GM12878 (cell line): Measurements from ENCODE around the gene WFDC12.

Source experiments
- CBX5 ChIP-seq: sonication (generic); IDR thresholded peaks from 2 replicates; pipeline ENCODE4 v1.6.1; 2016; ENCODE audit warnings: low read depth, moderate library complexity, mild to moderate bottlenecking, inconsistent platforms
- CHD2 ChIP-seq: IDR thresholded peaks from 2 replicates; pipeline ENCODE4 v1.6.1; 2011; ENCODE audit warnings: low read depth, low read length, improper control_type of control experiment, borderline replicate concordance
- POLR2AphosphoS5 ChIP-seq: IDR thresholded peaks from 2 replicates; pipeline ENCODE4 v1.6.1; 2011; ENCODE audit warnings: mild to moderate bottlenecking, low read length, inconsistent platforms
- RBBP5 ChIP-seq: fragments of 200-600 bp; sonication (generic); conservative IDR thresholded peaks from 2 replicates; pipeline ENCODE4 v1.6.1; 2016
- RCOR1 ChIP-seq: conservative IDR thresholded peaks from 2 replicates; pipeline ENCODE4 v1.6.1; 2012; ENCODE audit warnings: low read depth, low read length, improper control_type of control experiment
- RFX5 ChIP-seq: IDR thresholded peaks from 2 replicates; pipeline ENCODE4 v1.6.1; 2011; ENCODE audit warnings: low read depth, low read length, improper control_type of control experiment
- SIN3A ChIP-seq: IDR thresholded peaks from 2 replicates; pipeline ENCODE4 v1.6.1; 2012; ENCODE audit warnings: low read depth, low read length, improper control_type of control experiment
- SIX5 ChIP-seq: IDR thresholded peaks from 2 replicates; pipeline ENCODE4 v1.6.1; 2011; ENCODE audit warnings: mild to moderate bottlenecking, low read depth, low read length, moderate library complexity; ENCODE audit not compliant: severe bottlenecking
- TBL1XR1 ChIP-seq: IDR thresholded peaks from 2 replicates; pipeline ENCODE4 v1.6.1; 2012; ENCODE audit warnings: low read depth, low read length, improper control_type of control experiment
- ZNF274 ChIP-seq: IDR thresholded peaks from one replicate; pipeline ENCODE4 v1.8.0; 2011; ENCODE audit not compliant: insufficient read length, insufficient read depth
- TF ChIP-seq, protein P1 (sequence below): fragments of 450-650 bp; IDR thresholded peaks from 2 replicates; pipeline ENCODE4 v1.6.1; 2014; ENCODE audit warnings: mild to moderate bottlenecking
- TF ChIP-seq, protein P2 (sequence below), 3 experiments: IDR thresholded peaks in 2 of 3; conservative IDR thresholded peaks in 1 of 3; 2 replicates each; pipeline ENCODE4 v1.5.1; 2011; ENCODE audit warnings: low read depth in 3 of 3, low read length in 3 of 3, mild to moderate bottlenecking in 3 of 3, control low read depth in 2 of 3, moderate library complexity in 2 of 3, inconsistent platforms in 1 of 3, mixed read lengths in 1 of 3; ENCODE audit not compliant: control insufficient read depth in 2 of 3, insufficient read depth in 1 of 3; ENCODE audit errors: extremely low read depth in 1 of 3

DNA sequence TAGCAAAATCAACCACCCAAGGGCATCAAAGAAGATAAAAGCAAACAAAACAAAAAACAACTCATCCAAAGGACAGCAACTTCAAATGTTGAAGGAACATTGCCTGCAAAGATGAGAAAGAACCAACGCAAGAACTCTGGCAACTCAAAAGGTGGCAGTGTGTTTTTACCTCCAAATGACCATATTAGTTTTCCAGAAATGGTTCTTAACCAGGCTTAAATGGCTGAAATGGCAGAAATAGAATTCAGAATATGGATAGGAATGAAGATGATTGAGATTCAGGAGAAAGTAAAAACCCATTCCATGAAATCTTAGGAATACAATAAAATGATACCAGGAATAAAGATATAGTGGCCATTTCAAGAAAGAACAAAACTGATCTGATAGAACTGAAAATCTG lies 40.6 kb upstream of the WFDC12 start:
- TF ChIP-seq SIN3A (no peak), POLR2AphosphoS5 (no peak), RBBP5 (no peak), SIX5 (no peak), CHD2 (no peak), TBL1XR1 (no peak), CBX5 (no peak), RCOR1 (no peak), RFX5 (no peak), ZNF274 (no peak)
- TF ChIP-seq, protein P1, sequence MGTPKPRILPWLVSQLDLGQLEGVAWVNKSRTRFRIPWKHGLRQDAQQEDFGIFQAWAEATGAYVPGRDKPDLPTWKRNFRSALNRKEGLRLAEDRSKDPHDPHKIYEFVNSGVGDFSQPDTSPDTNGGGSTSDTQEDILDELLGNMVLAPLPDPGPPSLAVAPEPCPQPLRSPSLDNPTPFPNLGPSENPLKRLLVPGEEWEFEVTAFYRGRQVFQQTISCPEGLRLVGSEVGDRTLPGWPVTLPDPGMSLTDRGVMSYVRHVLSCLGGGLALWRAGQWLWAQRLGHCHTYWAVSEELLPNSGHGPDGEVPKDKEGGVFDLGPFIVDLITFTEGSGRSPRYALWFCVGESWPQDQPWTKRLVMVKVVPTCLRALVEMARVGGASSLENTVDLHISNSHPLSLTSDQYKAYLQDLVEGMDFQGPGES, result no peak
- TF ChIP-seq, protein P2, sequence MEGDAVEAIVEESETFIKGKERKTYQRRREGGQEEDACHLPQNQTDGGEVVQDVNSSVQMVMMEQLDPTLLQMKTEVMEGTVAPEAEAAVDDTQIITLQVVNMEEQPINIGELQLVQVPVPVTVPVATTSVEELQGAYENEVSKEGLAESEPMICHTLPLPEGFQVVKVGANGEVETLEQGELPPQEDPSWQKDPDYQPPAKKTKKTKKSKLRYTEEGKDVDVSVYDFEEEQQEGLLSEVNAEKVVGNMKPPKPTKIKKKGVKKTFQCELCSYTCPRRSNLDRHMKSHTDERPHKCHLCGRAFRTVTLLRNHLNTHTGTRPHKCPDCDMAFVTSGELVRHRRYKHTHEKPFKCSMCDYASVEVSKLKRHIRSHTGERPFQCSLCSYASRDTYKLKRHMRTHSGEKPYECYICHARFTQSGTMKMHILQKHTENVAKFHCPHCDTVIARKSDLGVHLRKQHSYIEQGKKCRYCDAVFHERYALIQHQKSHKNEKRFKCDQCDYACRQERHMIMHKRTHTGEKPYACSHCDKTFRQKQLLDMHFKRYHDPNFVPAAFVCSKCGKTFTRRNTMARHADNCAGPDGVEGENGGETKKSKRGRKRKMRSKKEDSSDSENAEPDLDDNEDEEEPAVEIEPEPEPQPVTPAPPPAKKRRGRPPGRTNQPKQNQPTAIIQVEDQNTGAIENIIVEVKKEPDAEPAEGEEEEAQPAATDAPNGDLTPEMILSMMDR (IDR thresholded peaks at IDR 0.05 in 2 of 3, conservative IDR thresholded peaks at IDR 0.05 in 1 of 3; ENCODE audit: control insufficient read depth in 2 of 3, extremely low read depth in 1 of 3, insufficient read depth in 1 of 3, low read depth in 3 of 3, low read length in 3 of 3), result no peak
